Heart left ventricle (tissue), 16 donors: Measurements from ENCODE around the gene MYO1E. TPM values are rescaled to one million over a fixed set of nuclear protein-coding genes. Genes with fewer than 3 reads are reported as not detected.

Source experiments
- ATAC-seq, 4 donors: fragments of 200-7000 bp; cut with Tn5 transposase; one replicate each; pipeline ENCODE4 v1.9.1; 2020 to 2022; ENCODE audit warnings: moderate library complexity in 4 of 4, mild to moderate bottlenecking in 3 of 4, moderate number of reproducible peaks in 1 of 4
- DNase-seq, 5 donors: peaks; one replicate each; pipeline ENCODE4 v3.0.0-alpha.2; 2020
- H3K27ac ChIP-seq, 12 donors: fragments of 200-600 bp; sonication (generic) in 4 of 12; one replicate each; pipeline versions ENCODE4 v1.5.0 to v1.8.0; 2016 to 2022; ENCODE audit warnings: mild to moderate bottlenecking in 2 of 12
- H3K27me3 ChIP-seq, 9 donors: fragments of 200-600 bp; sonication (generic) in 2 of 9; one replicate each; pipeline versions ENCODE4 v1.5.1 to v1.8.0; 2016 to 2022; ENCODE audit warnings: mild to moderate bottlenecking in 3 of 9
- H3K36me3 ChIP-seq, 9 donors: fragments of 200-600 bp; sonication (generic) in 2 of 9; one replicate each; pipeline versions ENCODE4 v1.5.0 to v1.8.0; 2018 to 2022; ENCODE audit warnings: mild to moderate bottlenecking in 2 of 9
- H3K4me1 ChIP-seq, 12 donors: fragments of 200-600 bp; sonication (generic) in 4 of 12; one replicate each; pipeline versions ENCODE4 v1.5.0 to v1.8.0; 2016 to 2022; ENCODE audit warnings: mild to moderate bottlenecking in 3 of 12
- H3K4me3 ChIP-seq, 12 donors: fragments of 200-600 bp; sonication (generic) in 4 of 12; one replicate each; pipeline versions ENCODE4 v1.5.0 to v1.8.0; 2017 to 2022; ENCODE audit warnings: mild to moderate bottlenecking in 9 of 12, moderate library complexity in 4 of 12
- H3K9me3 ChIP-seq, 12 donors: fragments of 200-600 bp; sonication (generic) in 4 of 12; one replicate each; pipeline versions ENCODE4 v1.5.0 to v1.8.0; 2016 to 2022; ENCODE audit warnings: mild to moderate bottlenecking in 1 of 12
- CTCF ChIP-seq, 12 donors: fragments of 200-600 bp; sonication (generic) in 4 of 12; IDR thresholded peaks; one replicate each; pipeline versions ENCODE4 v1.5.0 to v1.8.0; 2018 to 2022; ENCODE audit warnings: antibody characterized with exemption in 12 of 12, mild to moderate bottlenecking in 5 of 12
- POLR2A ChIP-seq, 2 donors: fragments of 450-650 bp; IDR thresholded peaks; one replicate each; pipeline ENCODE4 v1.6.1; 2017; ENCODE audit warnings: antibody characterized with exemption in 2 of 2, mild to moderate bottlenecking in 2 of 2, moderate library complexity in 2 of 2
- WGBS, 4 donors: extraction: QIAGEN DNeasy Blood & Tissue Kit in 2 of 4; methylation state at CpG; one replicate each; pipeline versions ENCODE4 v1.1.5 to v1.1.7; 2013 to 2018; 5-methylcytosine and 5-hydroxymethylcytosine counted together
- intact Hi-C, 10 donors: fragments of 100-400 bp; cut with DNase I; formaldehyde crosslinking; loops; one replicate each; pipeline versions ENCODE4 v1.11.1 to v1.14.2; 2022
- polyA plus RNA-seq, 2 donors: library from polyadenylated mRNA; stranded (reverse); fragments of 200-250 nt; gene quantifications; one replicate each; pipeline ENCODE4 v1.2.3, GENCODE V29; 2013
- total RNA-seq, 9 donors: library from RNA; depleted of rRNA in 2 of 9; stranded (reverse); fragments of >200 nt in 2 of 9; fragmentation: NEBNext Ultra II Directional in 3 of 9; extraction: Animal tissue kit (Norgen Biotek cat#: 25700) in 3 of 9; gene quantifications; one replicate each; pipeline versions ENCODE4 v1.1.0 to v1.2.4, GENCODE V29; 2016 to 2023
- donor health status: ischemic (EF 13 %, LVEDD 7.1; RV severe dilation, severe dysfunction).
- donor health status: healthy with polysubstance abuse.
- donor health status: DM: no; HTN: yes; CAD: no.
- donor health status: DM: no; HTN: no; CAD: no.
- donor health status: ischemic (EF 25% LVEDD 6.9; RV normal size, moderate dysfunction).
- donor health status: ischemic (EF 25% LVEDD 5.7; RV mildly dilated, moderate dysfunction).
- donor health status: healthy.
- donor health status: DM: yes; HTN: yes; CAD: no.
- donor health status: ischemic (EF 35%, LVEDD 5.7; RV mildly dilated, moderate dysfunction).
- donor health status: nonischemic (EF 11% LVEDD 7.7; RV severe dilation, severe dysfunction).
- donor health status: DM: yes; HTN: yes; CAD: no.
- donor health status: PGD.
- donor health status: ischemic (EF 29% LVEDD 5.4; RV normal size, mild dysfunction).
- donor health status: nonischemic (EF 23%, LVEDD 6.1; RV moderate dilation, normal function).

The MYO1E gene
- total and polyA plus RNA-seq, 11 donors, result 8.5 to 98.6 (median 25.2) TPM

DNA sequence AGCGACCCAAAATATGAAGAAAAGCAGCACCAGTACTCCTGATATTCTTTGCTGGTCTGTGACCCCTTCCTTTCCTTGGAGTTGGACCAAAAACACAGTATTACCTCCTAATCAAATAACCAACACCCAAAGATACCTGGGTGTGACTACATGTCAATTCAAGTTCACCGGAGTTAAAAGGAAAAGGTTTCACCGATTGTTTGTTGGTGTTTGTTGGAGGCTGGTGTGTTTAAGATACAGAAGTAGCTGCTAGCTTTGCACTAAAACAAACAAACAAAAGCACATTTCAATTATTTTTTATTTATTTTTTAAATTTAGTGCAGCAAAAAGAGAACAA, 81.5 kb downstream of the MYO1E start:
- 82 to 86% (median 84%) methylated on average over 3 of the region's 3 CpGs for WGBS, 4 donors
- intact Hi-C loops, result loop anchor here in 3 of 10 donors (5.0 to 10.0 kb wide), 3 partner anchors 44 to 64 kb away; no protein-coding TSS in a partner anchor
- H3K4me1 ChIP-seq, result peaks cover 3 to 64% (median 31%) of the 10 kb centered on the region in 12 donors
- no peaks in the 10 kb centered on the region for H3K27me3 ChIP-seq
- no peak for ATAC-seq
- H3K9me3 ChIP-seq, result no peaks in the 10 kb centered on the region
- peak overlapping the region in 2 of 12 donors; percentile 20 to 77 for H3K27ac ChIP-seq
- no peak overlapping the region for H3K4me3 ChIP-seq
- TF ChIP-seq POLR2A (IDR thresholded peaks at IDR 0.05) (no peak), CTCF (IDR thresholded peaks at IDR 0.05) (no peak)
- no peaks in the 10 kb centered on the region for H3K36me3 ChIP-seq
- no peak for DNase-seq

- Histone ChIP-seq H3K4me1 (peaks cover 0 to 62% (median 25%) of the 10 kb centered on the region in 12 donors), H3K36me3 (no peaks in the 10 kb centered on the region), H3K4me3 (no peak overlapping the region), H3K27ac (peak overlapping the region in 1 of 12 donors; percentile 20), H3K27me3 (no peaks in the 10 kb centered on the region), H3K9me3 (no peaks in the 10 kb centered on the region)
- DNase-seq (no peak), ATAC-seq (no peak)
- WGBS, 4 donors, result 78 to 84% (median 80%) methylated on average over 11 of the region's 11 CpGs
- intact Hi-C loops, result loop anchor here in 3 of 10 donors (5.0 to 10.0 kb wide), 3 partner anchors 43 to 64 kb away; no protein-coding TSS in a partner anchor
- TF ChIP-seq CTCF (IDR thresholded peaks at IDR 0.05) (no peak), POLR2A (IDR thresholded peaks at IDR 0.05) (no peak)
Measured at GRCh38 chr15:59290295-59291212, 82.1 kb downstream of the MYO1E start.

DNA sequence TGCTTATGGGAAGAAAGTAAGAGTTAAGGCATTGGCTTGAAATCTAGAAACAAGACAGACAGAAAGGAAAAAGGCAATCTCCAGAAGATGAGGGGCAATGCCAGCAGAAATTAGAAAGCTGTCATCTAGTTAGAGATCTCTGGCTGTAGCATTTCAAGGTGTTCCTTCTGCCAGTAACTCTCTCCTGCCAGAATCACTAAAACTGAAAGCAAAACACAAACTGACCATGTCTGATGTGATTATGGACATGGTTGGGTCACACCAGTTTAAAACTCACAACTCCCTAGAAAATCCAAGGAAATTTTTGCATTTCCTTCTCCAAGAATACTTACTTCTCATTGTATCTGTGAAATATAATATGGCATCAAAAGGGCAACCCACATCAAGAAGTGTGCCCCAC, 83.1 kb downstream of the MYO1E start:
- ATAC-seq (no peak), DNase-seq (no peak)
- H3K4me1 ChIP-seq, result peaks cover 0 to 52% (median 19%) of the 10 kb centered on the region in 12 donors
- TF ChIP-seq CTCF (IDR thresholded peaks at IDR 0.05) (no peak), POLR2A (IDR thresholded peaks at IDR 0.05) (no peak)
- no peak overlapping the region for H3K4me3 ChIP-seq
- no peaks in the 10 kb centered on the region for H3K9me3 ChIP-seq
- no peaks in the 10 kb centered on the region for H3K36me3 ChIP-seq
- no peak overlapping the region for H3K27ac ChIP-seq
- intact Hi-C loops, result loop anchor here in 1 of 10 donors (10.0 kb wide), 1 partner anchor 65 kb away; no protein-coding TSS in a partner anchor
- H3K27me3 ChIP-seq, result no peaks in the 10 kb centered on the region

- no peaks in the 10 kb centered on the region for H3K36me3 ChIP-seq
- H3K27me3 ChIP-seq, result no peaks in the 10 kb centered on the region
- intact Hi-C loops, result loop anchor here in 1 of 10 donors (10.0 kb wide), 1 partner anchor 71 kb away; no protein-coding TSS in a partner anchor
- DNase-seq (no peak), ATAC-seq (peak in 1 of 4 donors; percentile 32)
- 85 to 91% (median 89%) methylated on average over 6 to 7 of the region's 7 CpGs for WGBS, 4 donors
- TF ChIP-seq CTCF (IDR thresholded peaks at IDR 0.05) (no peak), POLR2A (IDR thresholded peaks at IDR 0.05) (no peak)
- no peak overlapping the region for H3K4me3 ChIP-seq
- peaks cover 0 to 8% (median under 1%) of the 10 kb centered on the region in 12 donors for H3K4me1 ChIP-seq
- H3K9me3 ChIP-seq, result no peaks in the 10 kb centered on the region
- no peak overlapping the region for H3K27ac ChIP-seq
Measured at GRCh38 chr15:59283717-59284391, 88.8 kb downstream of the MYO1E start.
